PC-3 (cell line): Measurements from ENCODE around the gene TMEFF1. TPM values are rescaled to one million over a fixed set of nuclear protein-coding genes. Genes with fewer than 3 reads are reported as not detected.
A peak's percentile ranks its signal among the peaks of the same experiment; 100 is the strongest.

Source experiments
- ATAC-seq: fragments of 200-7000 bp; cut with Tn5 transposase; 2 replicates; pipeline ENCODE4 v1.9.1; 2020; ENCODE audit warnings: mild to moderate bottlenecking, moderate library complexity
- BruUV-seq: library from RNA; stranded (reverse); fragments of 400-500 nt; replicated peaks from 2 replicates; lab custom pipeline; 2021; lab: Mats Ljungman, UMichigan
- CTCF ChIA-PET: fragments of 300-600 bp; sonication (Branson Sonifier 250); formaldehyde crosslinking; loops from one replicate; lab custom pipeline; 2022; ENCODE audit warnings: antibody characterized with exemption; lab: Charles Lee
- POLR2A ChIA-PET: fragments of 300-600 bp; sonication (Branson Sonifier 250); formaldehyde crosslinking; loops from one replicate; lab custom pipeline; 2022; ENCODE audit warnings: antibody characterized with exemption; ENCODE audit not compliant: unreplicated experiment; lab: Charles Lee
- DNase-seq: peaks from one replicate; pipeline ENCODE4 v3.0.0-alpha.2; 2015
- H2AFZ ChIP-seq: fragments of 300-600 bp; sonication (generic); 2 replicates; pipeline ENCODE4 v1.6.0; 2016; ENCODE audit warnings: antibody characterized with exemption, low read length
- H3F3A ChIP-seq: fragments of 300-600 bp; sonication (generic); one replicate; pipeline ENCODE4 v1.6.0; 2017; ENCODE audit warnings: antibody characterized with exemption, low read length, control low read depth, mild to moderate bottlenecking; ENCODE audit not compliant: unreplicated experiment
- H3K27ac ChIP-seq: fragments of 300-600 bp; sonication (generic); 2 replicates; pipeline ENCODE4 v1.5.1; 2016; ENCODE audit warnings: mild to moderate bottlenecking, low read length
- H3K27me3 ChIP-seq: fragments of 300-600 bp; sonication (generic); 2 replicates; pipeline ENCODE4 v1.6.1; 2016; ENCODE audit warnings: low read length, mixed read lengths
- H3K36me3 ChIP-seq: fragments of 300-600 bp; sonication (generic); 2 replicates; pipeline ENCODE4 v1.6.1; 2016; ENCODE audit warnings: low read depth, mixed run types, low read length, mixed read lengths
- H3K4me1 ChIP-seq: fragments of 300-600 bp; sonication (generic); 2 replicates; pipeline ENCODE4 v1.5.1; 2016; ENCODE audit warnings: low read length; ENCODE audit not compliant: insufficient read depth
- H3K4me2 ChIP-seq: fragments of 300-600 bp; sonication (generic); 2 replicates; pipeline ENCODE4 v1.6.0; 2016; ENCODE audit warnings: low read length
- H3K4me3 ChIP-seq: fragments of 300-600 bp; sonication (generic); 2 replicates; pipeline ENCODE4 v1.5.1; 2016; ENCODE audit warnings: mild to moderate bottlenecking, low read length, mixed read lengths
- H3K79me2 ChIP-seq: fragments of 300-600 bp; sonication (generic); 2 replicates; pipeline ENCODE4 v1.6.1; 2017; ENCODE audit warnings: low read length, mixed read lengths
- H3K9ac ChIP-seq: fragments of 300-600 bp; sonication (generic); 2 replicates; pipeline ENCODE4 v1.6.0; 2016; ENCODE audit warnings: mild to moderate bottlenecking, low read length
- H3K9me2 ChIP-seq: fragments of 300-600 bp; sonication (generic); replicated peaks from 2 replicates; pipeline ENCODE4 v1.6.1; 2016; ENCODE audit warnings: mixed run types, low read length, mixed read lengths
- H3K9me3 ChIP-seq: fragments of 300-600 bp; sonication (generic); 2 replicates; pipeline ENCODE4 v1.6.1; 2016; ENCODE audit warnings: low read length, mixed read lengths
- H4K20me1 ChIP-seq: fragments of 300-600 bp; sonication (generic); 2 replicates; pipeline ENCODE4 v1.6.1; 2016; ENCODE audit warnings: low read length, mixed read lengths
- CTCF ChIP-seq: fragments of 300-600 bp; sonication (generic); conservative IDR thresholded peaks from 2 replicates; pipeline ENCODE4 v1.5.1; 2017; ENCODE audit warnings: antibody characterized with exemption, low read depth, mild to moderate bottlenecking, low read length
- EZH2 ChIP-seq: fragments of 300-600 bp; sonication (generic); IDR thresholded peaks from one replicate; pipeline ENCODE4 v1.6.1; 2017; ENCODE audit warnings: antibody characterized with exemption, mild to moderate bottlenecking, low read length; ENCODE audit not compliant: unreplicated experiment
- EZH2phosphoT487 ChIP-seq: fragments of 300-600 bp; sonication (generic); IDR thresholded peaks from 2 replicates; pipeline ENCODE4 v1.6.1; 2018; ENCODE audit warnings: mild to moderate bottlenecking, antibody characterized with exemption, low read length, borderline replicate concordance
- intact Hi-C: fragments of 100-400 bp; cut with micrococcal nuclease; formaldehyde crosslinking; loops from 2 replicates; pipeline ENCODE4 v1.9.0; 2023
- total RNA-seq: library from RNA; depleted of rRNA; stranded (reverse); fragments of >200 nt; gene quantifications from 2 replicates; pipeline ENCODE4 v1.2.3, GENCODE V29; 2014

TMEFF1 gene
- total RNA-seq, 1 experiment from 2014 or later: not detected

- H3K9me2 ChIP-seq: no peaks in the 10 kb centered on the region
- peak within 1 kb of the TSS; percentile 92 for H3K4me3 ChIP-seq
- BruUV-seq: TSS peak; percentile 58
- H3F3A ChIP-seq: peaks cover 5% of the 10 kb centered on the region
- TF ChIP-seq CTCF: no peak
- TF ChIP-seq EZH2: no peak
- TF ChIP-seq EZH2phosphoT487: no peak
- ATAC-seq (peak; percentile 59), DNase-seq (peak; percentile 76)
- no peaks in the 10 kb centered on the region for H3K36me3 ChIP-seq
- peak within 1 kb of the TSS; percentile 78 for H2AFZ ChIP-seq
- H3K4me1 ChIP-seq: peaks cover 36% of the 10 kb centered on the region
- peaks cover 39% of the 10 kb centered on the region for H3K79me2 ChIP-seq
- CTCF ChIA-PET: interaction anchor here (0.7 kb wide), 1 partner anchor 46 kb away, joined by 3 read pairs; the partner anchor contains the start of gene TMEFF1
- POLR2A ChIA-PET: interaction anchor here (0.6 to 0.8 kb wide), 3 partner anchors 45 to 328 kb away, joined by 6 to 16 read pairs (median 11); no protein-coding TSS in a partner anchor
- H3K9ac ChIP-seq: peak within 1 kb of the TSS; percentile 90
- peak within 1 kb of the TSS; percentile 100 for H3K27ac ChIP-seq
- H4K20me1 ChIP-seq: no peaks in the 10 kb centered on the region
- no peaks in the 10 kb centered on the region for H3K27me3 ChIP-seq
- H3K4me2 ChIP-seq: peak within 1 kb of the TSS; percentile 99
- no peaks in the 10 kb centered on the region for H3K9me3 ChIP-seq
- intact Hi-C loops: loop anchor here (5.0 kb wide), 2 partner anchors 171 to 604 kb away; partner anchors contain the start of gene NR4A3
Observed at GRCh38 chr9:100426530-100427365, 46.2 kb upstream of the TMEFF1 start, which contains the start of gene MSANTD3. Gene MSANTD3, plus strand, starts transcription at chr9:100427143. Its CDS starts 14,796 bp downstream, at chr9:100441939.

GRCh38 chr9:100427366-100428263, 45.3 kb upstream of the TMEFF1 start:
- Histone ChIP-seq H3K4me3 (peak overlapping the region; percentile 92), H3K36me3 (no peaks in the 10 kb centered on the region), H3K27ac (peak overlapping the region; percentile 100), H3K27me3 (no peaks in the 10 kb centered on the region), H3K9ac (peak overlapping the region; percentile 90), H3K4me2 (peak overlapping the region; percentile 99), H4K20me1 (no peaks in the 10 kb centered on the region), H3F3A (peaks cover 5% of the 10 kb centered on the region), H3K9me2 (no peaks in the 10 kb centered on the region), H3K4me1 (peaks cover 36% of the 10 kb centered on the region), H2AFZ (peak overlapping the region; percentile 61), H3K9me3 (no peaks in the 10 kb centered on the region), H3K79me2 (peaks cover 48% of the 10 kb centered on the region)
- ChIA-PET POLR2A (no interaction called here), CTCF (no interaction called here)
- intact Hi-C loops: loop anchor here (2.0 to 5.0 kb wide), 3 partner anchors 75 to 605 kb away; partner anchors contain the start of genes NR4A3 and TEX10
- DNase-seq: peak; percentile 53
- TF ChIP-seq CTCF: no peak
- TF ChIP-seq EZH2: no peak
- TF ChIP-seq EZH2phosphoT487: no peak
- peak; percentile 39 for ATAC-seq
- TSS peak; percentile 68 for BruUV-seq
